HepG2 (cell line): Measurements from ENCODE around the gene SPSB1. TPM values are rescaled to one million over a fixed set of nuclear protein-coding genes. Genes with fewer than 3 reads are reported as not detected.

Source experiments
- ATF1 ChIP-seq: IDR thresholded peaks from 2 replicates; pipeline ENCODE4 v1.6.1; 2016; ENCODE audit warnings: mild to moderate bottlenecking, control low read depth
- ATRX ChIP-seq: sonication (generic); formaldehyde crosslinking; IDR thresholded peaks from 2 replicates; pipeline ENCODE4 v1.4.0; 2020; ENCODE audit warnings: missing genetic modification reagents, borderline replicate concordance
- CENPT ChIP-seq: sonication (generic); formaldehyde crosslinking; IDR thresholded peaks from 2 replicates; pipeline ENCODE4 v1.8.0; 2022; ENCODE audit warnings: low read depth, mild to moderate bottlenecking, moderate library complexity, missing genetic modification reagents
- FOXP4 ChIP-seq: sonication (generic); formaldehyde crosslinking; IDR thresholded peaks from 2 replicates; pipeline ENCODE4 v1.4.0; 2020; ENCODE audit warnings: missing genetic modification reagents
- GATAD2A ChIP-seq: IDR thresholded peaks from 2 replicates; pipeline ENCODE4 v1.6.1; 2016
- HIC2 ChIP-seq: sonication (generic); formaldehyde crosslinking; IDR thresholded peaks from 2 replicates; pipeline ENCODE4 v1.9.0; 2022; ENCODE audit warnings: low read depth, missing genetic modification reagents
- NR2F1 ChIP-seq, 2 experiments: fragments of 450-650 bp in 1 of 2; formaldehyde crosslinking in 1 of 2; IDR thresholded peaks; 2 replicates each; pipeline versions ENCODE4 v1.5.0 to v1.6.1; 2016 to 2020; ENCODE audit warnings: mild to moderate bottlenecking in 1 of 2, missing compliant biosample characterization in 1 of 2, missing genetic modification reagents in 1 of 2, moderate library complexity in 1 of 2
- SRSF4 ChIP-seq: fragments of 200-400 bp; formaldehyde crosslinking; IDR thresholded peaks from one replicate; pipeline ENCODE4 v1.6.1; 2018; ENCODE audit warnings: mild to moderate bottlenecking, low read depth, low read length, moderate library complexity; ENCODE audit not compliant: poor library complexity, severe bottlenecking
- TAF1 ChIP-seq: sonication (generic); formaldehyde crosslinking; IDR thresholded peaks from 2 replicates; pipeline ENCODE4 v1.4.0; 2020; ENCODE audit warnings: missing genetic modification reagents
- TFAP4 ChIP-seq: sonication (generic); IDR thresholded peaks from 2 replicates; pipeline ENCODE4 v1.6.1; 2016; ENCODE audit warnings: low read depth, borderline replicate concordance
- ZFP82 ChIP-seq: sonication (generic); formaldehyde crosslinking; IDR thresholded peaks from 2 replicates; pipeline ENCODE4 v1.5.1; 2020; ENCODE audit warnings: mild to moderate bottlenecking, missing genetic modification reagents, borderline replicate concordance
- ZHX1 ChIP-seq: sonication (generic); formaldehyde crosslinking; IDR thresholded peaks from 2 replicates; pipeline ENCODE4 v1.8.1; 2022; ENCODE audit warnings: low read depth, mild to moderate bottlenecking, missing genetic modification reagents
- ZNF205 ChIP-seq: IDR thresholded peaks from 2 replicates; pipeline ENCODE4 v1.6.1; 2018; ENCODE audit warnings: missing biosample characterization, missing genetic modification reagents
- ZNF503 ChIP-seq: sonication (generic); formaldehyde crosslinking; IDR thresholded peaks from 2 replicates; pipeline ENCODE4 v1.4.0; 2020; ENCODE audit warnings: missing genetic modification reagents
- ZNF564 ChIP-seq: sonication (generic); formaldehyde crosslinking; IDR thresholded peaks from 2 replicates; pipeline ENCODE4 v1.8.1; 2023; ENCODE audit warnings: mild to moderate bottlenecking, missing genetic modification reagents
- ZNF570 ChIP-seq: sonication (generic); formaldehyde crosslinking; IDR thresholded peaks from 2 replicates; pipeline ENCODE4 v1.4.0; 2020; ENCODE audit warnings: mild to moderate bottlenecking, missing genetic modification reagents, borderline replicate concordance
- ZNF7 ChIP-seq: IDR thresholded peaks from 2 replicates; pipeline ENCODE4 v1.6.1; 2016; ENCODE audit warnings: missing biosample characterization, missing genetic modification reagents
- ZNF720 ChIP-seq: sonication (generic); formaldehyde crosslinking; IDR thresholded peaks from 2 replicates; pipeline ENCODE4 v1.4.0; 2020; ENCODE audit warnings: missing genetic modification reagents
- ZNF839 ChIP-seq: sonication (generic); formaldehyde crosslinking; IDR thresholded peaks from 2 replicates; pipeline ENCODE4 v1.4.0; 2020; ENCODE audit warnings: missing genetic modification reagents, mild to moderate bottlenecking, borderline replicate concordance
- polyA plus RNA-seq, 8 experiments: library from polyadenylated mRNA; depleted of rRNA in 3 of 8; stranded (reverse) in 7 of 8; unstranded in 1 of 8; fragments of >200 nt; fragmentation: Illumina TruSeq in 4 of 8; extraction: Trizol in 4 of 8; gene quantifications; 2 replicates each; pipeline versions ENCODE4 v1.2.1 to v1.2.3, GENCODE V29; 2011 to 2016; ENCODE audit warnings: low read depth in 4 of 8, missing spikeins in 1 of 8, mixed read lengths in 1 of 8; ENCODE audit not compliant: insufficient read depth in 1 of 8
- total RNA-seq, 5 experiments: library from RNA; depleted of rRNA; stranded (reverse); fragments of >200 nt; fragmentation: Illumina TruSeq; extraction: Trizol; gene quantifications; 2 replicates each; pipeline ENCODE4 v1.2.3, GENCODE V29; 2016; ENCODE audit warnings: low read depth in 1 of 5

The SPSB1 gene
- total and polyA plus RNA-seq, 2 of the 13 experiments (the other 11 are each of a cell fraction or from before 2014, with no cell fraction given), result 5.0 to 8.0 TPM

GRCh38 chr1:9249534-9250410, 42.9 kb upstream of the SPSB1 start (continued):
- TF ChIP-seq TAF1 (CRISPR knock-in tag), result peak; percentile 36; the same call in 1 of the 2 replicates
- peak; percentile 83 for TF ChIP-seq HIC2 (CRISPR knock-in tag)
- TF ChIP-seq ZNF839 (CRISPR knock-in tag), result peak; percentile 62; the same call in 1 of the 2 replicates
- TF ChIP-seq ZNF570 (CRISPR knock-in tag), result 0 out of 2 replicates have a peak, but pooled peaks have one; percentile 39
- no peak for TF ChIP-seq ZNF205
- peak; percentile 80; the same call in 1 of the 2 replicates for TF ChIP-seq ZNF720
- peak; percentile 50 for TF ChIP-seq FOXP4 (CRISPR knock-in tag)
- TF ChIP-seq ZFP82 (CRISPR knock-in tag), result no peak
- TF ChIP-seq ZNF564, result no peak
- peak; percentile 98 for TF ChIP-seq TFAP4
- TF ChIP-seq ZNF7 (CRISPR knock-in tag), result no peak
- no peak for TF ChIP-seq ATRX
- no peak for TF ChIP-seq ATF1 (CRISPR knock-in tag)
- TF ChIP-seq CENPT, result no peak
- no peak; the same call in 1 of the 2 replicates for TF ChIP-seq ZNF503 (CRISPR knock-in tag)
- TF ChIP-seq GATAD2A (CRISPR knock-in tag), result peak; percentile 83
- TF ChIP-seq NR2F1 (CRISPR knock-in tag; IDR thresholded peaks at IDR 0.05), result peak in 1 of 2 experiments; percentile 26; a peak in 1 of 4 replicates
- no peak for TF ChIP-seq SRSF4
- no peak for TF ChIP-seq ZHX1 (CRISPR knock-in tag)
